GM23338 (cell line): ENCODE measurements around the gene LSP1. TPM values are rescaled to one million over a fixed set of nuclear protein-coding genes. Genes with fewer than 3 reads are reported as not detected.

ENCODE experiments used
- ATAC-seq: fragments of 200-7000 bp; cut with Tn5 transposase; 3 replicates; pipeline ENCODE4 v1.9.1; 2020
- DNase-seq: peaks from one replicate; pipeline ENCODE4 v3.0.0-alpha.2; 2015; ENCODE audit warnings: low spot score
- H2AFZ ChIP-seq: fragments of 200-600 bp; sonication (generic); 2 replicates; pipeline ENCODE4 v1.8.0; 2016; ENCODE audit warnings: antibody characterized with exemption, mild to moderate bottlenecking, moderate library complexity
- H3F3A ChIP-seq: fragments of 200-600 bp; sonication (generic); replicated peaks from 2 replicates; pipeline ENCODE4 v1.8.0; 2017; ENCODE audit warnings: antibody characterized with exemption, mixed run types, low read depth
- H3K27ac ChIP-seq: fragments of 200-600 bp; sonication (generic); 2 replicates; pipeline ENCODE4 v1.6.1; 2016; ENCODE audit warnings: low read depth
- H3K27me3 ChIP-seq: fragments of 200-600 bp; sonication (generic); 2 replicates; pipeline ENCODE4 v1.8.0; 2016; ENCODE audit warnings: mild to moderate bottlenecking, mixed run types, moderate library complexity; ENCODE audit not compliant: insufficient read depth
- H3K36me3 ChIP-seq: fragments of 200-600 bp; sonication (generic); 2 replicates; pipeline ENCODE4 v1.8.0; 2016; ENCODE audit warnings: mild to moderate bottlenecking; ENCODE audit not compliant: insufficient read depth
- H3K4me1 ChIP-seq: fragments of 200-600 bp; sonication (generic); 2 replicates; pipeline ENCODE4 v1.8.0; 2016; ENCODE audit warnings: mild to moderate bottlenecking, moderate library complexity; ENCODE audit not compliant: insufficient read depth
- H3K4me2 ChIP-seq: fragments of 200-600 bp; sonication (generic); 2 replicates; pipeline ENCODE4 v1.7.1; 2017; ENCODE audit warnings: mixed run types
- H3K4me3 ChIP-seq: fragments of 200-600 bp; sonication (generic); 2 replicates; pipeline ENCODE4 v1.6.1; 2016; ENCODE audit warnings: mixed run types
- H3K79me2 ChIP-seq: fragments of 200-600 bp; sonication (generic); replicated peaks from 2 replicates; pipeline ENCODE4 v1.8.0; 2017; ENCODE audit warnings: mild to moderate bottlenecking; ENCODE audit not compliant: insufficient read depth
- H3K9me2 ChIP-seq: fragments of 200-600 bp; sonication (generic); 2 replicates; pipeline ENCODE4 v1.8.0; 2017; ENCODE audit not compliant: insufficient read depth
- H4K20me1 ChIP-seq: fragments of 200-600 bp; sonication (generic); replicated peaks from 2 replicates; pipeline ENCODE4 v1.8.0; 2017; ENCODE audit warnings: mild to moderate bottlenecking; ENCODE audit not compliant: insufficient read depth
- H3K27ac Mint-ChIP-seq: 2 replicates; pipeline ENCODE4 v1.8.0; 2020; ENCODE audit warnings: inconsistent platforms, mild to moderate bottlenecking, moderate library complexity, mixed read lengths
- H3K27me3 Mint-ChIP-seq: 3 replicates; pipeline ENCODE4 v1.8.0; 2022; ENCODE audit warnings: low read depth, mild to moderate bottlenecking, moderate library complexity, mixed read lengths, inconsistent platforms; ENCODE audit not compliant: insufficient read depth, poor library complexity
- H3K36me3 Mint-ChIP-seq: 3 replicates; pipeline ENCODE4 v1.8.0; 2021; ENCODE audit warnings: low read depth, mild to moderate bottlenecking, inconsistent platforms, moderate library complexity, mixed read lengths
- H3K4me1 Mint-ChIP-seq: 3 replicates; pipeline ENCODE4 v1.8.0; 2020; ENCODE audit warnings: mild to moderate bottlenecking, inconsistent platforms, mixed read lengths
- H3K4me3 Mint-ChIP-seq: 3 replicates; pipeline ENCODE4 v1.8.0; 2021; ENCODE audit warnings: moderate library complexity, mild to moderate bottlenecking, inconsistent platforms, mixed read lengths
- H3K9me3 Mint-ChIP-seq: 3 replicates; pipeline ENCODE4 v1.8.0; 2020; ENCODE audit warnings: moderate library complexity, mild to moderate bottlenecking, inconsistent platforms, mixed read lengths
- CREB1 ChIP-seq: fragments of 250-450 bp; sonication (Bioruptor Pico); IDR thresholded peaks from 2 replicates; pipeline ENCODE4 v1.5.0; 2020; ENCODE audit warnings: low read depth, mild to moderate bottlenecking, moderate library complexity
- STAT1 ChIP-seq: IDR thresholded peaks from one replicate; pipeline ENCODE4 v1.6.1; 2016; ENCODE audit warnings: antibody characterized with exemption; ENCODE audit not compliant: unreplicated experiment
- polyA plus RNA-seq: library from polyadenylated mRNA; unstranded; fragments of >200 nt; fragmentation: Nextera tagmentation; extraction: Ambion mirVana; gene quantifications from 2 replicates; pipeline ENCODE4 v1.2.1, GENCODE V29; 2016
- total RNA-seq: library from RNA; depleted of rRNA; stranded (reverse); fragments of >200 nt; shearing (Covaris generic); gene quantifications from 2 replicates; pipeline ENCODE4 v1.2.3, GENCODE V29; 2014
- TF ChIP-seq, protein P1 (sequence below): fragments of 250-450 bp; sonication (Bioruptor Pico); IDR thresholded peaks from 2 replicates; pipeline ENCODE4 v1.5.0; 2020; ENCODE audit warnings: mild to moderate bottlenecking, moderate library complexity
- TF ChIP-seq, protein P2 (sequence below), 2 experiments: fragments of 200-600 bp in 1 of 2; sonication (generic) in 1 of 2; conservative IDR thresholded peaks; 2 replicates each; pipeline versions ENCODE4 v1.5.1 to v1.6.1; 2016 to 2017; ENCODE audit warnings: antibody characterized with exemption in 2 of 2, low read depth in 2 of 2, mild to moderate bottlenecking in 2 of 2, moderate library complexity in 1 of 2

Gene LSP1
- total and polyA plus RNA-seq, 2 experiments from 2014 or later = 0.84 TPM; not detected in 1

DNA sequence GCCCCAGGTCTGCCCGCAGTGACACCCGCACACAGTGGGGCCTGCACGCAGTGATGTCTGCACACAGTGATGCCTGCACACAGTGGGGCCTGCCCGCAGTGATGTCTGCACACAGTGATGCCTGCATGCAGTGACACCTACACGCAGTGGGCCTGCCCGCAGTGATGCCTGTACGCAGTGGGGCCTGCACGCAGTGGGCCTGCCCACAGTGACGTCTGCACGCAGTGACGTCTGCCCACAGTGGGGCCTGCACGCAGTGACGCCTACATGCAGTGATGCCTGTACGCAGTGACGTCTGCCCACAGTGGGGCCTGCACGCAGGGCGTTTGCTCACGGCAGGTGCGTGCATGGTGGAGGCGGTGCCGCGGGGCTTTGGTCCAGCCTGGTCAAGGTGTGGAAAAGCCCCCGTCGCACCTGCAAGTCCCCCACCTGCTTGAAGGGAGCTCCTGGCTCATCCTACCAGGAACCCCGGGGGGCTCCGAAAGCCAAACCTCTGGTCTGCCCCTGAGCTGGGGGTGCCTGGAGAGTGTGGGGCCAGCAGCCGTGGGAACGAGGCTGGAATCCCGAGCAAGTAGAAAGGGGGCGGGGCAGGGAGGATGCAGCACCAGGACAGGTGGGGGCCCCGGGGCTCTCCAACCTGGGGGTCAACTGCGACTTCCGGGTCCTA, 27.0 kb upstream of the LSP1 start (continued):
- TF ChIP-seq, protein P1, sequence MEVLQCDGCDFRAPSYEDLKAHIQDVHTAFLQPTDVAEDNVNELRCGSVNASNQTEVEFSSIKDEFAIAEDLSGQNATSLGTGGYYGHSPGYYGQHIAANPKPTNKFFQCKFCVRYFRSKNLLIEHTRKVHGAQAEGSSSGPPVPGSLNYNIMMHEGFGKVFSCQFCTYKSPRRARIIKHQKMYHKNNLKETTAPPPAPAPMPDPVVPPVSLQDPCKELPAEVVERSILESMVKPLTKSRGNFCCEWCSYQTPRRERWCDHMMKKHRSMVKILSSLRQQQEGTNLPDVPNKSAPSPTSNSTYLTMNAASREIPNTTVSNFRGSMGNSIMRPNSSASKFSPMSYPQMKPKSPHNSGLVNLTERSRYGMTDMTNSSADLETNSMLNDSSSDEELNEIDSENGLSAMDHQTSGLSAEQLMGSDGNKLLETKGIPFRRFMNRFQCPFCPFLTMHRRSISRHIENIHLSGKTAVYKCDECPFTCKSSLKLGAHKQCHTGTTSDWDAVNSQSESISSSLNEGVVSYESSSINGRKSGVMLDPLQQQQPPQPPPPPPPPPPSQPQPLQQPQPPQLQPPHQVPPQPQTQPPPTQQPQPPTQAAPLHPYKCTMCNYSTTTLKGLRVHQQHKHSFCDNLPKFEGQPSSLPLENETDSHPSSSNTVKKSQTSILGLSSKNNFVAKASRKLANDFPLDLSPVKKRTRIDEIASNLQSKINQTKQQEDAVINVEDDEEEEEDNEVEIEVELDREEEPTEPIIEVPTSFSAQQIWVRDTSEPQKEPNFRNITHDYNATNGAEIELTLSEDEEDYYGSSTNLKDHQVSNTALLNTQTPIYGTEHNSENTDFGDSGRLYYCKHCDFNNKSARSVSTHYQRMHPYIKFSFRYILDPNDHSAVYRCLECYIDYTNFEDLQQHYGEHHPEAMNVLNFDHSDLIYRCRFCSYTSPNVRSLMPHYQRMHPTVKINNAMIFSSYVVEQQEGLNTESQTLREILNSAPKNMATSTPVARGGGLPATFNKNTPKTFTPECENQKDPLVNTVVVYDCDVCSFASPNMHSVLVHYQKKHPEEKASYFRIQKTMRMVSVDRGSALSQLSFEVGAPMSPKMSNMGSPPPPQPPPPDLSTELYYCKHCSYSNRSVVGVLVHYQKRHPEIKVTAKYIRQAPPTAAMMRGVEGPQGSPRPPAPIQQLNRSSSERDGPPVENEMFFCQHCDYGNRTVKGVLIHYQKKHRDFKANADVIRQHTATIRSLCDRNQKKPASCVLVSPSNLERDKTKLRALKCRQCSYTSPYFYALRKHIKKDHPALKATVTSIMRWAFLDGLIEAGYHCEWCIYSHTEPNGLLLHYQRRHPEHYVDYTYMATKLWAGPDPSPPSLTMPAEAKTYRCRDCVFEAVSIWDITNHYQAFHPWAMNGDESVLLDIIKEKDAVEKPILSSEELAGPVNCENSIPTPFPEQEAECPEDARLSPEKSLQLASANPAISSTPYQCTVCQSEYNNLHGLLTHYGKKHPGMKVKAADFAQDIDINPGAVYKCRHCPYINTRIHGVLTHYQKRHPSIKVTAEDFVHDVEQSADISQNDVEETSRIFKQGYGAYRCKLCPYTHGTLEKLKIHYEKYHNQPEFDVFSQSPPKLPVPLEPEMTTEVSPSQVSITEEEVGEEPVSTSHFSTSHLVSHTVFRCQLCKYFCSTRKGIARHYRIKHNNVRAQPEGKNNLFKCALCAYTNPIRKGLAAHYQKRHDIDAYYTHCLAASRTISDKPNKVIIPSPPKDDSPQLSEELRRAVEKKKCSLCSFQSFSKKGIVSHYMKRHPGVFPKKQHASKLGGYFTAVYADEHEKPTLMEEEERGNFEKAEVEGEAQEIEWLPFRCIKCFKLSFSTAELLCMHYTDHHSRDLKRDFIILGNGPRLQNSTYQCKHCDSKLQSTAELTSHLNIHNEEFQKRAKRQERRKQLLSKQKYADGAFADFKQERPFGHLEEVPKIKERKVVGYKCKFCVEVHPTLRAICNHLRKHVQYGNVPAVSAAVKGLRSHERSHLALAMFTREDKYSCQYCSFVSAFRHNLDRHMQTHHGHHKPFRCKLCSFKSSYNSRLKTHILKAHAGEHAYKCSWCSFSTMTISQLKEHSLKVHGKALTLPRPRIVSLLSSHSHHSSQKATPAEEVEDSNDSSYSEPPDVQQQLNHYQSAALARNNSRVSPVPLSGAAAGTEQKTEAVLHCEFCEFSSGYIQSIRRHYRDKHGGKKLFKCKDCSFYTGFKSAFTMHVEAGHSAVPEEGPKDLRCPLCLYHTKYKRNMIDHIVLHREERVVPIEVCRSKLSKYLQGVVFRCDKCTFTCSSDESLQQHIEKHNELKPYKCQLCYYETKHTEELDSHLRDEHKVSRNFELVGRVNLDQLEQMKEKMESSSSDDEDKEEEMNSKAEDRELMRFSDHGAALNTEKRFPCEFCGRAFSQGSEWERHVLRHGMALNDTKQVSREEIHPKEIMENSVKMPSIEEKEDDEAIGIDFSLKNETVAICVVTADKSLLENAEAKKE = no peak
- TF ChIP-seq CREB1 (CRISPR knock-in tag) = no peak
- TF ChIP-seq, protein P2, sequence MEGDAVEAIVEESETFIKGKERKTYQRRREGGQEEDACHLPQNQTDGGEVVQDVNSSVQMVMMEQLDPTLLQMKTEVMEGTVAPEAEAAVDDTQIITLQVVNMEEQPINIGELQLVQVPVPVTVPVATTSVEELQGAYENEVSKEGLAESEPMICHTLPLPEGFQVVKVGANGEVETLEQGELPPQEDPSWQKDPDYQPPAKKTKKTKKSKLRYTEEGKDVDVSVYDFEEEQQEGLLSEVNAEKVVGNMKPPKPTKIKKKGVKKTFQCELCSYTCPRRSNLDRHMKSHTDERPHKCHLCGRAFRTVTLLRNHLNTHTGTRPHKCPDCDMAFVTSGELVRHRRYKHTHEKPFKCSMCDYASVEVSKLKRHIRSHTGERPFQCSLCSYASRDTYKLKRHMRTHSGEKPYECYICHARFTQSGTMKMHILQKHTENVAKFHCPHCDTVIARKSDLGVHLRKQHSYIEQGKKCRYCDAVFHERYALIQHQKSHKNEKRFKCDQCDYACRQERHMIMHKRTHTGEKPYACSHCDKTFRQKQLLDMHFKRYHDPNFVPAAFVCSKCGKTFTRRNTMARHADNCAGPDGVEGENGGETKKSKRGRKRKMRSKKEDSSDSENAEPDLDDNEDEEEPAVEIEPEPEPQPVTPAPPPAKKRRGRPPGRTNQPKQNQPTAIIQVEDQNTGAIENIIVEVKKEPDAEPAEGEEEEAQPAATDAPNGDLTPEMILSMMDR (conservative IDR thresholded peaks at IDR 0.05; ENCODE audit: low read depth in 2 of 2) = no peak

DNA sequence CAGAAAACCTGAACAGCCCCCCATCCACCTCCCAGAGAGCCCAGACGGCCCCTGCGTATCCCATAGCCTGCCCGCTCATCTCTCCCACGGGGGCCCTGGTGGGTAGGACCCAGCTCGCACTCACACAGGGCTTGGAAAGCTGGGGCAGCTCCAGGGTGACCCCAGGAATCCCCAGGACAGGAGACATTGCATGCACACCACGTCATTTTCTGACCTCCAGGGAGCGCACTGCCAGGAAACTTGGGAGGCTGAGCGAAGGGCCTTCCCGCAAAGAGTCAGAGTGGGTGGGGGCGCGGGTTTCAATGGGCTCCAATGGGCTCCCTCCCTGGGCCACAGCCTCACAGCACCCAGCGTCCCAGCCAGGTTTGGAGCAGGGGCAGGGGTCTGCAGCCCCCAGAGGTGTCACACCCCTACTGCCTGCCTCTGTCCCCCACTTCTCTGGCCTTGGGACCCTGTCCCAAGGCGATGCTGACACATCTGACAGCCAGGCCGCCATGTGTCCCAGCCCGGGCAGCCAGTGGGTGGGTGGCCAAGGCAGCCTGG, 26.3 kb upstream of the LSP1 start:
- H3K36me3 ChIP-seq = no peaks in the 10 kb centered on the region
- H3K27me3 Mint-ChIP-seq = peaks cover 11% of the 10 kb centered on the region
- no peak overlapping the region for H2AFZ ChIP-seq
- H3K4me3 Mint-ChIP-seq = no peak overlapping the region
- H3F3A ChIP-seq = no peaks in the 10 kb centered on the region
- no peaks in the 10 kb centered on the region for H4K20me1 ChIP-seq
- ATAC-seq (peak; percentile 34), DNase-seq (peak; percentile 63)
- H3K4me1 Mint-ChIP-seq = no peaks in the 10 kb centered on the region
- no peaks in the 10 kb centered on the region for H3K9me2 ChIP-seq
- H3K4me2 ChIP-seq = no peak overlapping the region
- no peak overlapping the region for H3K27ac Mint-ChIP-seq
- H3K4me1 ChIP-seq = no peaks in the 10 kb centered on the region
- TF ChIP-seq STAT1 = no peak
- TF ChIP-seq, protein P2 (conservative IDR thresholded peaks at IDR 0.05; ENCODE audit: low read depth in 2 of 2) = peak; percentile 36 to 59
- no peaks in the 10 kb centered on the region; the same call in 2 of the 3 replicates for H3K9me3 Mint-ChIP-seq
- no peaks in the 10 kb centered on the region for H3K79me2 ChIP-seq
- no peaks in the 10 kb centered on the region for H3K36me3 Mint-ChIP-seq
- H3K27ac ChIP-seq = no peak overlapping the region
- H3K4me3 ChIP-seq = no peak overlapping the region
- H3K27me3 ChIP-seq = no peaks in the 10 kb centered on the region
